Liver (tissue), 9 donors: ENCODE data around the gene SLC25A45. TPM values are rescaled to one million over a fixed set of nuclear protein-coding genes. Genes with fewer than 3 reads are reported as not detected.
A peak's percentile ranks its signal among the peaks of the same experiment; 100 is the strongest.

Source experiments
- DNase-seq: peaks from one replicate; pipeline ENCODE4 v3.0.0-alpha.2; 2017; ENCODE audit warnings: low spot score
- H3K27ac ChIP-seq, 2 donors: one replicate each; pipeline ENCODE4 v1.7.0; 2013; ENCODE audit warnings: inconsistent platforms in 2 of 2, low read length in 2 of 2, control low read depth in 1 of 2, low read depth in 1 of 2, mild to moderate bottlenecking in 1 of 2
- H3K27me3 ChIP-seq, 4 donors: one replicate each; pipeline versions ENCODE4 v1.6.1 to v1.7.0; 2013; ENCODE audit warnings: low read length in 3 of 4, inconsistent platforms in 1 of 4, mild to moderate bottlenecking in 1 of 4, moderate library complexity in 1 of 4; ENCODE audit not compliant: control insufficient read depth in 4 of 4, insufficient read depth in 4 of 4
- H3K36me3 ChIP-seq, 4 donors: one replicate each; pipeline versions ENCODE4 v1.6.1 to v1.7.0; 2013; ENCODE audit warnings: low read length in 3 of 4, mild to moderate bottlenecking in 3 of 4, low read depth in 1 of 4, moderate library complexity in 1 of 4; ENCODE audit not compliant: control insufficient read depth in 4 of 4, insufficient read depth in 3 of 4
- H3K4me1 ChIP-seq, 4 donors: one replicate each; pipeline versions ENCODE4 v1.6.1 to v1.7.0; 2013; ENCODE audit warnings: low read length in 3 of 4, mild to moderate bottlenecking in 3 of 4, moderate library complexity in 1 of 4; ENCODE audit not compliant: control insufficient read depth in 4 of 4, insufficient read depth in 4 of 4
- H3K4me3 ChIP-seq, 3 donors: one replicate each; pipeline versions ENCODE4 v1.6.1 to v1.7.0; 2013; ENCODE audit warnings: low read length in 3 of 3, control low read depth in 1 of 3, low read depth in 1 of 3, mild to moderate bottlenecking in 1 of 3
- H3K9ac ChIP-seq, 2 donors: one replicate each; pipeline ENCODE4 v1.7.0; 2013; ENCODE audit warnings: low read length in 2 of 2, mild to moderate bottlenecking in 2 of 2, moderate library complexity in 2 of 2, control low read depth in 1 of 2, low read depth in 1 of 2
- H3K9me3 ChIP-seq, 4 donors: one replicate each; pipeline versions ENCODE4 v1.6.1 to v1.7.0; 2013; ENCODE audit warnings: low read length in 3 of 4; ENCODE audit not compliant: control insufficient read depth in 4 of 4
- EGR1 ChIP-seq, 2 donors: IDR thresholded peaks; 2 replicates each; pipeline ENCODE4 v1.6.1; 2016 to 2018; ENCODE audit warnings: antibody characterized with exemption in 2 of 2, low read depth in 2 of 2
- FOXA1 ChIP-seq: IDR thresholded peaks from 2 replicates; pipeline ENCODE4 v1.6.1; 2016; ENCODE audit warnings: antibody characterized with exemption
- FOXA2 ChIP-seq: IDR thresholded peaks from 2 replicates; pipeline ENCODE4 v1.6.1; 2016; ENCODE audit warnings: antibody characterized with exemption
- GABPA ChIP-seq, 2 donors: IDR thresholded peaks in 1 of 2; conservative IDR thresholded peaks in 1 of 2; 2 replicates each; pipeline ENCODE4 v1.6.1; 2016; ENCODE audit warnings: antibody characterized with exemption in 2 of 2, mild to moderate bottlenecking in 1 of 2, moderate library complexity in 1 of 2
- HNF4A ChIP-seq, 2 donors: conservative IDR thresholded peaks; 2 replicates each; pipeline ENCODE4 v1.6.1; 2016; ENCODE audit warnings: antibody characterized with exemption in 2 of 2, mild to moderate bottlenecking in 2 of 2
- HNF4G ChIP-seq: IDR thresholded peaks from 2 replicates; pipeline ENCODE4 v1.6.1; 2016; ENCODE audit warnings: antibody characterized with exemption
- JUND ChIP-seq, 2 donors: IDR thresholded peaks; 2 replicates each; pipeline ENCODE4 v1.6.1; 2016; ENCODE audit warnings: antibody characterized with exemption in 2 of 2
- NR2F2 ChIP-seq: IDR thresholded peaks from 2 replicates; pipeline ENCODE4 v1.6.1; 2016; ENCODE audit warnings: antibody characterized with exemption
- RAD21 ChIP-seq, 2 donors: IDR thresholded peaks; 2 replicates each; pipeline ENCODE4 v1.6.1; 2016; ENCODE audit warnings: antibody characterized with exemption in 2 of 2, mild to moderate bottlenecking in 2 of 2
- RXRA ChIP-seq, 2 donors: IDR thresholded peaks; 2 replicates each; pipeline ENCODE4 v1.6.1; 2017 to 2018; ENCODE audit warnings: antibody characterized with exemption in 2 of 2, mild to moderate bottlenecking in 1 of 2
- SP1 ChIP-seq: IDR thresholded peaks from 2 replicates; pipeline ENCODE4 v1.6.1; 2018; ENCODE audit warnings: antibody characterized with exemption, mild to moderate bottlenecking
- TAF1 ChIP-seq: conservative IDR thresholded peaks from 2 replicates; pipeline ENCODE4 v1.6.1; 2016; ENCODE audit warnings: antibody characterized with exemption, mild to moderate bottlenecking
- YY1 ChIP-seq: IDR thresholded peaks from 2 replicates; pipeline ENCODE4 v1.6.1; 2016; ENCODE audit warnings: antibody characterized with exemption, mild to moderate bottlenecking
- WGBS: extraction: QIAGEN DNeasy Blood & Tissue Kit; methylation state at CpG from one replicate; pipeline ENCODE4 v1.1.7; 2013; 5-methylcytosine and 5-hydroxymethylcytosine counted together
- polyA plus RNA-seq, 2 donors: library from polyadenylated mRNA; stranded (reverse) in 1 of 2; unstranded in 1 of 2; fragments of 200-250 nt in 1 of 2; fragments of >200 nt in 1 of 2; fragmentation: Nextera tagmentation in 1 of 2; extraction: Ambion mirVana in 1 of 2; gene quantifications; one replicate each; pipeline versions ENCODE4 v1.2.1 to v1.2.3, GENCODE V29; 2013 to 2015
- total RNA-seq, 2 donors: library from RNA; depleted of rRNA; stranded (reverse); fragments of >200 nt; gene quantifications; one replicate each; pipeline ENCODE4 v1.2.3, GENCODE V29; 2014
- TF ChIP-seq, protein P1 (sequence below): IDR thresholded peaks from 2 replicates; pipeline ENCODE4 v1.6.1; 2016; ENCODE audit warnings: antibody characterized with exemption
- TF ChIP-seq, protein P2 (sequence below): IDR thresholded peaks from 2 replicates; pipeline ENCODE4 v1.6.1; 2016; ENCODE audit warnings: antibody characterized with exemption, mild to moderate bottlenecking
- TF ChIP-seq, protein P3 (sequence below): IDR thresholded peaks from 2 replicates; pipeline ENCODE4 v1.6.1; 2016; ENCODE audit warnings: antibody characterized with exemption
- TF ChIP-seq, protein P4 (sequence below): fragments of 150-350 bp; IDR thresholded peaks from 2 replicates; pipeline ENCODE4 v1.5.1; 2017; ENCODE audit warnings: improper control_type of control experiment, low read depth, low read length; ENCODE audit not compliant: missing input control
- TF ChIP-seq, protein P5 (sequence below): IDR thresholded peaks from 2 replicates; pipeline ENCODE4 v1.6.1; 2016; ENCODE audit warnings: antibody characterized with exemption
- donor health status: healthy.
- donor health status: healthy.
- donor health status: healthy.
- donor health status: healthy.
- donor health status: healthy.

Gene SLC25A45
- total and polyA plus RNA-seq, 4 donors, result 4.5 to 6.8 (median 5.3) TPM

DNA sequence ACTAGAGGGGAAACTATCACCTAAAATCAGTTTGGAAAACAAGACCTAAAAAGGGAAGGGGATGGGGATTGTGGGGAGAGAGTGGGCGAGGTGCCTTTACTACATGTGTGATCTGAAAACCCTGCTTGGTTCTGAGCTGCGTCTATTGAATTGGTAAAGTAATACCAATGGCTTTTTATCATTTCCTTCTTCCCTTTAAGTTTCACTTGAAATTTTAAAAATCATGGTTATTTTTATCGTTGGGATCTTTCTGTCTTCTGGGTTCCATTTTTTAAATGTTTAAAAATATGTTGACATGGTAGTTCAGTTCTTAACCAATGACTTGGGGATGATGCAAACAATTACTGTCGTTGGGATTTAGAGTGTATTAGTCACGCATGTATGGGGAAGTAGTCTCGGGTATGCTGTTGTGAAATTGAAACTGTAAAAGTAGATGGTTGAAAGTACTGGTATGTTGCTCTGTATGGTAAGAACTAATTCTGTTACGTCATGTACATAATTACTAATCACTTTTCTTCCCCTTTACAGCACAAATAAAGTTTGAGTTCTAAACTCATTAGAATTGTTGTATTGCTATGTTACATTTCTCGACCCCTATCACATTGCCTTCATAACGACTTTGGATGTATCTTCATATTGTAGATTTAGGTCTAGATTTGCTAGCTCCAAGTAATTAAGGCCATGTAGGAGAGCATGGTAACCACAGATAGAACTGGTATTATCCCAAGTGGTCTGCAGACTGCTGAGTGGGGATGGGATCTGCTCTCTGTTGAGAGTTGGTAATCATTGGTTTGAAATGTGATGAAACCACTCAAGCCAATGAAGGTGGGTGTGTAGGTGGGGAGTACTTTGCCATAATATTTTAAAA, 43.8 kb upstream of the SLC25A45 start:
- peaks cover 0 to 2% (median 0%) of the 10 kb centered on the region in 4 donors for H3K36me3 ChIP-seq
- DNase-seq, result peak; percentile 36
- peaks cover 0 to 27% (median 8%) of the 10 kb centered on the region in 4 donors for H3K4me1 ChIP-seq
- H3K4me3 ChIP-seq, result peak overlapping the region; percentile 63 to 99 (median 73)
- WGBS, result under 1% methylated on average over 9 of the region's 9 CpGs
- H3K27me3 ChIP-seq, result no peaks in the 10 kb centered on the region
- peak overlapping the region; percentile 99 to 100 for H3K27ac ChIP-seq
- peak overlapping the region; percentile 98 to 100 for H3K9ac ChIP-seq
- no peaks in the 10 kb centered on the region for H3K9me3 ChIP-seq
- TF ChIP-seq HNF4G (no peak), GABPA (IDR thresholded peaks at IDR 0.05 in 1 of 2, conservative IDR thresholded peaks at IDR 0.05 in 1 of 2) (no peak), SP1 (no peak), YY1 (no peak), EGR1 (IDR thresholded peaks at IDR 0.05; ENCODE audit: low read depth in 2 of 2) (peak in 1 of 2 donors; percentile 4), HNF4A (conservative IDR thresholded peaks at IDR 0.05) (no peak), FOXA1 (no peak), NR2F2 (no peak), TAF1 (peak; percentile 54), RXRA (IDR thresholded peaks at IDR 0.05) (no peak), FOXA2 (no peak), JUND (IDR thresholded peaks at IDR 0.05) (peak in 1 of 2 donors; percentile 49), RAD21 (IDR thresholded peaks at IDR 0.05) (no peak)
- TF ChIP-seq, protein P1, sequence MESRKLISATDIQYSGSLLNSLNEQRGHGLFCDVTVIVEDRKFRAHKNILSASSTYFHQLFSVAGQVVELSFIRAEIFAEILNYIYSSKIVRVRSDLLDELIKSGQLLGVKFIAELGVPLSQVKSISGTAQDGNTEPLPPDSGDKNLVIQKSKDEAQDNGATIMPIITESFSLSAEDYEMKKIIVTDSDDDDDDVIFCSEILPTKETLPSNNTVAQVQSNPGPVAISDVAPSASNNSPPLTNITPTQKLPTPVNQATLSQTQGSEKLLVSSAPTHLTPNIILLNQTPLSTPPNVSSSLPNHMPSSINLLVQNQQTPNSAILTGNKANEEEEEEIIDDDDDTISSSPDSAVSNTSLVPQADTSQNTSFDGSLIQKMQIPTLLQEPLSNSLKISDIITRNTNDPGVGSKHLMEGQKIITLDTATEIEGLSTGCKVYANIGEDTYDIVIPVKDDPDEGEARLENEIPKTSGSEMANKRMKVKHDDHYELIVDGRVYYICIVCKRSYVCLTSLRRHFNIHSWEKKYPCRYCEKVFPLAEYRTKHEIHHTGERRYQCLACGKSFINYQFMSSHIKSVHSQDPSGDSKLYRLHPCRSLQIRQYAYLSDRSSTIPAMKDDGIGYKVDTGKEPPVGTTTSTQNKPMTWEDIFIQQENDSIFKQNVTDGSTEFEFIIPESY, result peak; percentile 42
- TF ChIP-seq, protein P2, sequence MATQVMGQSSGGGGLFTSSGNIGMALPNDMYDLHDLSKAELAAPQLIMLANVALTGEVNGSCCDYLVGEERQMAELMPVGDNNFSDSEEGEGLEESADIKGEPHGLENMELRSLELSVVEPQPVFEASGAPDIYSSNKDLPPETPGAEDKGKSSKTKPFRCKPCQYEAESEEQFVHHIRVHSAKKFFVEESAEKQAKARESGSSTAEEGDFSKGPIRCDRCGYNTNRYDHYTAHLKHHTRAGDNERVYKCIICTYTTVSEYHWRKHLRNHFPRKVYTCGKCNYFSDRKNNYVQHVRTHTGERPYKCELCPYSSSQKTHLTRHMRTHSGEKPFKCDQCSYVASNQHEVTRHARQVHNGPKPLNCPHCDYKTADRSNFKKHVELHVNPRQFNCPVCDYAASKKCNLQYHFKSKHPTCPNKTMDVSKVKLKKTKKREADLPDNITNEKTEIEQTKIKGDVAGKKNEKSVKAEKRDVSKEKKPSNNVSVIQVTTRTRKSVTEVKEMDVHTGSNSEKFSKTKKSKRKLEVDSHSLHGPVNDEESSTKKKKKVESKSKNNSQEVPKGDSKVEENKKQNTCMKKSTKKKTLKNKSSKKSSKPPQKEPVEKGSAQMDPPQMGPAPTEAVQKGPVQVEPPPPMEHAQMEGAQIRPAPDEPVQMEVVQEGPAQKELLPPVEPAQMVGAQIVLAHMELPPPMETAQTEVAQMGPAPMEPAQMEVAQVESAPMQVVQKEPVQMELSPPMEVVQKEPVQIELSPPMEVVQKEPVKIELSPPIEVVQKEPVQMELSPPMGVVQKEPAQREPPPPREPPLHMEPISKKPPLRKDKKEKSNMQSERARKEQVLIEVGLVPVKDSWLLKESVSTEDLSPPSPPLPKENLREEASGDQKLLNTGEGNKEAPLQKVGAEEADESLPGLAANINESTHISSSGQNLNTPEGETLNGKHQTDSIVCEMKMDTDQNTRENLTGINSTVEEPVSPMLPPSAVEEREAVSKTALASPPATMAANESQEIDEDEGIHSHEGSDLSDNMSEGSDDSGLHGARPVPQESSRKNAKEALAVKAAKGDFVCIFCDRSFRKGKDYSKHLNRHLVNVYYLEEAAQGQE, result peak; percentile 10
- TF ChIP-seq, protein P3, sequence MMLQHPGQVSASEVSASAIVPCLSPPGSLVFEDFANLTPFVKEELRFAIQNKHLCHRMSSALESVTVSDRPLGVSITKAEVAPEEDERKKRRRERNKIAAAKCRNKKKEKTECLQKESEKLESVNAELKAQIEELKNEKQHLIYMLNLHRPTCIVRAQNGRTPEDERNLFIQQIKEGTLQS, result peak; percentile 19
- TF ChIP-seq, protein P4, sequence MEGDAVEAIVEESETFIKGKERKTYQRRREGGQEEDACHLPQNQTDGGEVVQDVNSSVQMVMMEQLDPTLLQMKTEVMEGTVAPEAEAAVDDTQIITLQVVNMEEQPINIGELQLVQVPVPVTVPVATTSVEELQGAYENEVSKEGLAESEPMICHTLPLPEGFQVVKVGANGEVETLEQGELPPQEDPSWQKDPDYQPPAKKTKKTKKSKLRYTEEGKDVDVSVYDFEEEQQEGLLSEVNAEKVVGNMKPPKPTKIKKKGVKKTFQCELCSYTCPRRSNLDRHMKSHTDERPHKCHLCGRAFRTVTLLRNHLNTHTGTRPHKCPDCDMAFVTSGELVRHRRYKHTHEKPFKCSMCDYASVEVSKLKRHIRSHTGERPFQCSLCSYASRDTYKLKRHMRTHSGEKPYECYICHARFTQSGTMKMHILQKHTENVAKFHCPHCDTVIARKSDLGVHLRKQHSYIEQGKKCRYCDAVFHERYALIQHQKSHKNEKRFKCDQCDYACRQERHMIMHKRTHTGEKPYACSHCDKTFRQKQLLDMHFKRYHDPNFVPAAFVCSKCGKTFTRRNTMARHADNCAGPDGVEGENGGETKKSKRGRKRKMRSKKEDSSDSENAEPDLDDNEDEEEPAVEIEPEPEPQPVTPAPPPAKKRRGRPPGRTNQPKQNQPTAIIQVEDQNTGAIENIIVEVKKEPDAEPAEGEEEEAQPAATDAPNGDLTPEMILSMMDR, result no peak
- TF ChIP-seq, protein P5, sequence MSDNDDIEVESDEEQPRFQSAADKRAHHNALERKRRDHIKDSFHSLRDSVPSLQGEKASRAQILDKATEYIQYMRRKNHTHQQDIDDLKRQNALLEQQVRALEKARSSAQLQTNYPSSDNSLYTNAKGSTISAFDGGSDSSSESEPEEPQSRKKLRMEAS, result no peak
